ENCODE results near the gene CSNK1D.

The CSNK1D gene

GRCh38 chr17:82249896-82250581 is 23.5 kb downstream of the CSNK1D start:
- no peak for DNase-seq

- no peak for DNase-seq
These were observed 24.5 kb downstream of the CSNK1D start for GRCh38 chr17:82248815-82249674.

- DNase-seq, result peak; percentile 17
These were observed 25.4 kb downstream of the CSNK1D start for GRCh38 chr17:82247856-82248671.

- peak; percentile 17 for DNase-seq
These were observed 26.2 kb downstream of the CSNK1D start for GRCh38 chr17:82247182-82247823.

GRCh38 chr17:82246365-82247181 is 26.9 kb downstream of the CSNK1D start:
- DNase-seq, result peak; percentile 92

GRCh38 chr17:82246040-82246364 is 27.5 kb downstream of the CSNK1D start:
- no peak for DNase-seq

- no peak for DNase-seq
These were observed 28.1 kb downstream of the CSNK1D start for GRCh38 chr17:82245134-82246039.

GRCh38 chr17:82244413-82245133 is 28.9 kb downstream of the CSNK1D start:
- DNase-seq, result peak; percentile 63

- no peak for DNase-seq
These were observed 29.7 kb downstream of the CSNK1D start for GRCh38 chr17:82243648-82244412.

- no peak for DNase-seq
These were observed 30.4 kb downstream of the CSNK1D start for GRCh38 chr17:82242977-82243647.

- DNase-seq, result no peak
These were observed 30.9 kb downstream of the CSNK1D start for GRCh38 chr17:82242698-82242976.

- DNase-seq, result peak; percentile 26
These were observed 31.4 kb downstream of the CSNK1D start for GRCh38 chr17:82241926-82242697.

GRCh38 chr17:82241183-82241925 is 32.1 kb downstream of the CSNK1D start:
- DNase-seq, result no peak

- DNase-seq, result no peak
These were observed 32.9 kb downstream of the CSNK1D start for GRCh38 chr17:82240506-82241182.

- DNase-seq, result no peak
These were observed 33.5 kb downstream of the CSNK1D start for GRCh38 chr17:82239926-82240505.

- DNase-seq, result no peak
These were observed 34.0 kb downstream of the CSNK1D start for GRCh38 chr17:82239401-82239925.

Data from 8988T (cell line).